ENCODE data around the gene TTLL1. TPM values are rescaled to one million over a fixed set of nuclear protein-coding genes. Genes with fewer than 3 reads are reported as not detected.

Gene TTLL1
- total and polyA plus RNA-seq, 9 of the 15 experiments (the other 6 are each of a cell fraction or from before 2014, with no cell fraction given) = 0.06 to 0.85 (median 0.17) TPM

- TF ChIP-seq TCF15 (CRISPR knock-in tag; IDR thresholded peaks at IDR 0.05) (no peak), STAT5A (IDR thresholded peaks at IDR 0.05; ENCODE audit: borderline replicate concordance, low read length) (no peak), PTTG1 (tag; IDR thresholded peaks at IDR 0.05; ENCODE audit: low read depth) (no peak)
Measured at GRCh38 chr22:43118953-43119458, 29.8 kb upstream of the TTLL1 start (continued).

- no TSS peak for BruUV-seq (replicated peaks)
- no peaks in the 10 kb centered on the region for H3K9me3 ChIP-seq (replicated peaks; ENCODE audit: control insufficient read depth, insufficient read depth, low read depth, low read length)
- peaks cover 9 to 10% of the 10 kb centered on the region in 2 experiments; a peak in 3 of 5 replicates for H3K4me1 ChIP-seq (replicated peaks in 1 of 2; ENCODE audit: control insufficient read depth in 2 of 2, insufficient read depth in 2 of 2, low read length in 2 of 2)
- no peaks in the 10 kb centered on the region for H3K36me3 ChIP-seq (ENCODE audit: control insufficient read depth, insufficient read depth, low read length)
- H3K9me1 ChIP-seq (ENCODE audit: control insufficient read depth, insufficient read depth, low read length) = no peaks in the 10 kb centered on the region
- H3K9ac ChIP-seq (ENCODE audit: insufficient read depth in 1 of 2, low read depth in 2 of 2, low read length in 2 of 2) = peak overlapping the region in 1 of 2 experiments; percentile 78; a peak in 2 of 4 replicates
- H3K27ac ChIP-seq (ENCODE audit: extremely low read depth, low read depth, low read length) = no peak overlapping the region
- no peak for FAIRE-seq
- ChIA-PET CTCF (ENCODE audit: low intra/inter-chr PET ratio) (no interaction called here), POLR2A (no interaction called here)
- no peaks in the 10 kb centered on the region for H4K20me1 ChIP-seq (replicated peaks; ENCODE audit: control insufficient read depth, insufficient read depth, low read length)
- H3K4me3 ChIP-seq = no peak overlapping the region
- H2AFZ ChIP-seq (ENCODE audit: low read depth, low read length) = peak overlapping the region; percentile 38
- H3K27me3 ChIP-seq (ENCODE audit: control insufficient read depth in 2 of 2, insufficient read depth in 2 of 2, low read length in 2 of 2) = no peaks in the 10 kb centered on the region
- 59% methylated on average over 10 of the region's 21 CpGs for WGBS (ENCODE audit: insufficient coverage, low coverage, missing lambda C conversion rate)
- no peaks in the 10 kb centered on the region for H3K79me2 ChIP-seq (ENCODE audit: control insufficient read depth, insufficient read depth, low read length)
- no peak for DNase-seq (ENCODE audit: extremely low read depth in 1 of 4, low spot score in 3 of 4)
- ATAC-seq = no peak
- in situ Hi-C loops (cut with MboI) (no loop called here), intact Hi-C loops (cut with micrococcal nuclease) (no loop called here)
- H3K4me2 ChIP-seq (ENCODE audit: insufficient read depth, low read length) = no peak overlapping the region
- TF ChIP-seq ZNF232 (CRISPR knock-in tag; IDR thresholded peaks at IDR 0.05) = no peak
- TF ChIP-seq STAT5B (CRISPR knock-in tag; IDR thresholded peaks at IDR 0.05) = no peak
- TF ChIP-seq SPI1 (IDR thresholded peaks at IDR 0.05; ENCODE audit: borderline replicate concordance, low read depth, low read length) = peak; percentile 62; the same call in 1 of the 2 replicates
- TF ChIP-seq POLR2AphosphoS5 (IDR thresholded peaks at IDR 0.05; ENCODE audit: control insufficient read depth, insufficient read depth, low read depth, low read length) = no peak
- TF ChIP-seq NR1H2 (CRISPR knock-in tag; IDR thresholded peaks at IDR 0.05) = no peak
- TF ChIP-seq ZNF518B (CRISPR knock-in tag; IDR thresholded peaks at IDR 0.05) = no peak
- TF ChIP-seq, protein P1, sequence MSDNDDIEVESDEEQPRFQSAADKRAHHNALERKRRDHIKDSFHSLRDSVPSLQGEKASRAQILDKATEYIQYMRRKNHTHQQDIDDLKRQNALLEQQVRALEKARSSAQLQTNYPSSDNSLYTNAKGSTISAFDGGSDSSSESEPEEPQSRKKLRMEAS (CRISPR knock-in tag; IDR thresholded peaks at IDR 0.05) = peak; percentile 70
- TF ChIP-seq ZNF740 (CRISPR knock-in tag; IDR thresholded peaks at IDR 0.05) = no peak
- TF ChIP-seq ZNF740 (tag; IDR thresholded peaks at IDR 0.05) = no peak
- peak; percentile 45; the same call in 1 of the 2 replicates for TF ChIP-seq NR2C1 (IDR thresholded peaks at IDR 0.05)
- peak; percentile 31; the same call in 1 of the 2 replicates for TF ChIP-seq NR2C1 (tag; IDR thresholded peaks at IDR 0.05)
- TF ChIP-seq MCM3 (IDR thresholded peaks at IDR 0.05) = no peak
Measured at GRCh38 chr22:43118024-43118849, 29.0 kb upstream of the TTLL1 start.

All from K562 (cell line).